GM23338 (cell line): Measurements from ENCODE around the gene RBKS. TPM values are rescaled to one million over a fixed set of nuclear protein-coding genes. Genes with fewer than 3 reads are reported as not detected.
"Not testable (repeated sequence)": the region's sequence is repeated elsewhere in the genome, so short reads cannot be mapped to it uniquely, and the experiment has no call there.

Experiments used
- ATAC-seq: fragments of 200-7000 bp; cut with Tn5 transposase; 3 replicates; pipeline ENCODE4 v1.9.1; 2020
- DNase-seq: peaks from one replicate; pipeline ENCODE4 v3.0.0-alpha.2; 2015; ENCODE audit warnings: low spot score
- H2AFZ ChIP-seq: fragments of 200-600 bp; sonication (generic); 2 replicates; pipeline ENCODE4 v1.8.0; 2016; ENCODE audit warnings: antibody characterized with exemption, mild to moderate bottlenecking, moderate library complexity
- H3F3A ChIP-seq: fragments of 200-600 bp; sonication (generic); replicated peaks from 2 replicates; pipeline ENCODE4 v1.8.0; 2017; ENCODE audit warnings: antibody characterized with exemption, mixed run types, low read depth
- H3K27ac ChIP-seq: fragments of 200-600 bp; sonication (generic); 2 replicates; pipeline ENCODE4 v1.6.1; 2016; ENCODE audit warnings: low read depth
- H3K27me3 ChIP-seq: fragments of 200-600 bp; sonication (generic); 2 replicates; pipeline ENCODE4 v1.8.0; 2016; ENCODE audit warnings: mild to moderate bottlenecking, mixed run types, moderate library complexity; ENCODE audit not compliant: insufficient read depth
- H3K36me3 ChIP-seq: fragments of 200-600 bp; sonication (generic); 2 replicates; pipeline ENCODE4 v1.8.0; 2016; ENCODE audit warnings: mild to moderate bottlenecking; ENCODE audit not compliant: insufficient read depth
- H3K4me1 ChIP-seq: fragments of 200-600 bp; sonication (generic); 2 replicates; pipeline ENCODE4 v1.8.0; 2016; ENCODE audit warnings: mild to moderate bottlenecking, moderate library complexity; ENCODE audit not compliant: insufficient read depth
- H3K4me2 ChIP-seq: fragments of 200-600 bp; sonication (generic); 2 replicates; pipeline ENCODE4 v1.7.1; 2017; ENCODE audit warnings: mixed run types
- H3K4me3 ChIP-seq: fragments of 200-600 bp; sonication (generic); 2 replicates; pipeline ENCODE4 v1.6.1; 2016; ENCODE audit warnings: mixed run types
- H3K79me2 ChIP-seq: fragments of 200-600 bp; sonication (generic); replicated peaks from 2 replicates; pipeline ENCODE4 v1.8.0; 2017; ENCODE audit warnings: mild to moderate bottlenecking; ENCODE audit not compliant: insufficient read depth
- H3K9me2 ChIP-seq: fragments of 200-600 bp; sonication (generic); 2 replicates; pipeline ENCODE4 v1.8.0; 2017; ENCODE audit not compliant: insufficient read depth
- H4K20me1 ChIP-seq: fragments of 200-600 bp; sonication (generic); replicated peaks from 2 replicates; pipeline ENCODE4 v1.8.0; 2017; ENCODE audit warnings: mild to moderate bottlenecking; ENCODE audit not compliant: insufficient read depth
- H3K27ac Mint-ChIP-seq: 2 replicates; pipeline ENCODE4 v1.8.0; 2020; ENCODE audit warnings: inconsistent platforms, mild to moderate bottlenecking, moderate library complexity, mixed read lengths
- H3K27me3 Mint-ChIP-seq: 3 replicates; pipeline ENCODE4 v1.8.0; 2022; ENCODE audit warnings: low read depth, mild to moderate bottlenecking, moderate library complexity, mixed read lengths, inconsistent platforms; ENCODE audit not compliant: insufficient read depth, poor library complexity
- H3K36me3 Mint-ChIP-seq: 3 replicates; pipeline ENCODE4 v1.8.0; 2021; ENCODE audit warnings: low read depth, mild to moderate bottlenecking, inconsistent platforms, moderate library complexity, mixed read lengths
- H3K4me1 Mint-ChIP-seq: 3 replicates; pipeline ENCODE4 v1.8.0; 2020; ENCODE audit warnings: mild to moderate bottlenecking, inconsistent platforms, mixed read lengths
- H3K4me3 Mint-ChIP-seq: 3 replicates; pipeline ENCODE4 v1.8.0; 2021; ENCODE audit warnings: moderate library complexity, mild to moderate bottlenecking, inconsistent platforms, mixed read lengths
- H3K9me3 Mint-ChIP-seq: 3 replicates; pipeline ENCODE4 v1.8.0; 2020; ENCODE audit warnings: moderate library complexity, mild to moderate bottlenecking, inconsistent platforms, mixed read lengths
- EZH2phosphoT487 ChIP-seq: fragments of 200-600 bp; sonication (generic); IDR thresholded peaks from one replicate; pipeline ENCODE4 v1.8.1; 2018; ENCODE audit warnings: antibody characterized with exemption; ENCODE audit not compliant: unreplicated experiment
- NANOG ChIP-seq: IDR thresholded peaks from 2 replicates; pipeline ENCODE4 v1.6.1; 2016; ENCODE audit warnings: antibody characterized with exemption, borderline replicate concordance
- POLR2AphosphoS5 ChIP-seq: IDR thresholded peaks from 2 replicates; pipeline ENCODE4 v1.6.1; 2016; ENCODE audit warnings: antibody characterized with exemption, low read depth
- STAT1 ChIP-seq: IDR thresholded peaks from one replicate; pipeline ENCODE4 v1.6.1; 2016; ENCODE audit warnings: antibody characterized with exemption; ENCODE audit not compliant: unreplicated experiment
- ZNF114 ChIP-seq: fragments of 250-450 bp; sonication (Bioruptor Pico); IDR thresholded peaks from 2 replicates; pipeline ENCODE4 v1.5.0; 2020; ENCODE audit warnings: mild to moderate bottlenecking, moderate library complexity
- ZNF331 ChIP-seq: fragments of 250-450 bp; sonication (Bioruptor Pico); IDR thresholded peaks from 2 replicates; pipeline ENCODE4 v1.5.0; 2020; ENCODE audit warnings: low read depth, mild to moderate bottlenecking, moderate library complexity
- polyA plus RNA-seq: library from polyadenylated mRNA; unstranded; fragments of >200 nt; fragmentation: Nextera tagmentation; extraction: Ambion mirVana; gene quantifications from 2 replicates; pipeline ENCODE4 v1.2.1, GENCODE V29; 2016
- total RNA-seq: library from RNA; depleted of rRNA; stranded (reverse); fragments of >200 nt; shearing (Covaris generic); gene quantifications from 2 replicates; pipeline ENCODE4 v1.2.3, GENCODE V29; 2014
- TF ChIP-seq, protein P1 (sequence below): IDR thresholded peaks from one replicate; pipeline ENCODE4 v1.6.1; 2018; ENCODE audit warnings: antibody characterized with exemption; ENCODE audit not compliant: unreplicated experiment
- TF ChIP-seq, protein P2 (sequence below), 2 experiments: fragments of 200-600 bp in 1 of 2; sonication (generic) in 1 of 2; conservative IDR thresholded peaks; 2 replicates each; pipeline versions ENCODE4 v1.5.1 to v1.6.1; 2016 to 2017; ENCODE audit warnings: antibody characterized with exemption in 2 of 2, low read depth in 2 of 2, mild to moderate bottlenecking in 2 of 2, moderate library complexity in 1 of 2

The RBKS gene
- total and polyA plus RNA-seq, 2 experiments from 2014 or later = 1.3 to 1.5 TPM

GRCh38 chr2:27882584-27882922, 7.6 kb downstream of the RBKS start:
- not testable (repeated sequence) for H3K4me3 Mint-ChIP-seq, H3K4me1 ChIP-seq, H3K27ac ChIP-seq, H2AFZ ChIP-seq, H3K4me1 Mint-ChIP-seq, H3F3A ChIP-seq, H3K36me3 Mint-ChIP-seq, H3K4me2 ChIP-seq, H3K4me3 ChIP-seq, H3K9me3 Mint-ChIP-seq, H3K27me3 ChIP-seq, H3K27ac Mint-ChIP-seq, H3K9me2 ChIP-seq, H3K27me3 Mint-ChIP-seq, DNase-seq, ATAC-seq, H3K36me3 ChIP-seq, H4K20me1 ChIP-seq, H3K79me2 ChIP-seq

- not testable (repeated sequence) for H3K4me1 Mint-ChIP-seq, H3K4me2 ChIP-seq, H3K4me1 ChIP-seq, H3K4me3 ChIP-seq, H3K9me3 Mint-ChIP-seq, H3K9me2 ChIP-seq, H3K27me3 ChIP-seq, H3K36me3 Mint-ChIP-seq, H3K27me3 Mint-ChIP-seq, H3K79me2 ChIP-seq, DNase-seq, H3K4me3 Mint-ChIP-seq, ATAC-seq, H3K27ac ChIP-seq, H2AFZ ChIP-seq, H3K36me3 ChIP-seq, H3K27ac Mint-ChIP-seq, H3F3A ChIP-seq, H4K20me1 ChIP-seq
Observed at GRCh38 chr2:27881815-27882583, 8.2 kb downstream of the RBKS start.

GRCh38 chr2:27878825-27879224, 11.4 kb downstream of the RBKS start:
- H3K4me3 ChIP-seq = no peak overlapping the region
- no peak overlapping the region for H2AFZ ChIP-seq
- ATAC-seq = no peak
- no peaks in the 10 kb centered on the region for H3K79me2 ChIP-seq
- Mint-ChIP-seq H3K9me3 (peaks cover 5% of the 10 kb centered on the region; the same call in 2 of the 3 replicates), H3K27me3 (no peaks in the 10 kb centered on the region), H3K4me1 (no peaks in the 10 kb centered on the region), H3K36me3 (no peaks in the 10 kb centered on the region), H3K27ac (no peak overlapping the region), H3K4me3 (no peak overlapping the region)
- no peaks in the 10 kb centered on the region for H3K4me1 ChIP-seq
- no peak overlapping the region for H3K27ac ChIP-seq
- no peaks in the 10 kb centered on the region for H4K20me1 ChIP-seq
- H3K9me2 ChIP-seq = 0 out of 2 replicates have a peak, but pooled peaks cover 7% of the 10 kb centered on the region
- no peaks in the 10 kb centered on the region for H3K27me3 ChIP-seq
- TF ChIP-seq, protein P1, sequence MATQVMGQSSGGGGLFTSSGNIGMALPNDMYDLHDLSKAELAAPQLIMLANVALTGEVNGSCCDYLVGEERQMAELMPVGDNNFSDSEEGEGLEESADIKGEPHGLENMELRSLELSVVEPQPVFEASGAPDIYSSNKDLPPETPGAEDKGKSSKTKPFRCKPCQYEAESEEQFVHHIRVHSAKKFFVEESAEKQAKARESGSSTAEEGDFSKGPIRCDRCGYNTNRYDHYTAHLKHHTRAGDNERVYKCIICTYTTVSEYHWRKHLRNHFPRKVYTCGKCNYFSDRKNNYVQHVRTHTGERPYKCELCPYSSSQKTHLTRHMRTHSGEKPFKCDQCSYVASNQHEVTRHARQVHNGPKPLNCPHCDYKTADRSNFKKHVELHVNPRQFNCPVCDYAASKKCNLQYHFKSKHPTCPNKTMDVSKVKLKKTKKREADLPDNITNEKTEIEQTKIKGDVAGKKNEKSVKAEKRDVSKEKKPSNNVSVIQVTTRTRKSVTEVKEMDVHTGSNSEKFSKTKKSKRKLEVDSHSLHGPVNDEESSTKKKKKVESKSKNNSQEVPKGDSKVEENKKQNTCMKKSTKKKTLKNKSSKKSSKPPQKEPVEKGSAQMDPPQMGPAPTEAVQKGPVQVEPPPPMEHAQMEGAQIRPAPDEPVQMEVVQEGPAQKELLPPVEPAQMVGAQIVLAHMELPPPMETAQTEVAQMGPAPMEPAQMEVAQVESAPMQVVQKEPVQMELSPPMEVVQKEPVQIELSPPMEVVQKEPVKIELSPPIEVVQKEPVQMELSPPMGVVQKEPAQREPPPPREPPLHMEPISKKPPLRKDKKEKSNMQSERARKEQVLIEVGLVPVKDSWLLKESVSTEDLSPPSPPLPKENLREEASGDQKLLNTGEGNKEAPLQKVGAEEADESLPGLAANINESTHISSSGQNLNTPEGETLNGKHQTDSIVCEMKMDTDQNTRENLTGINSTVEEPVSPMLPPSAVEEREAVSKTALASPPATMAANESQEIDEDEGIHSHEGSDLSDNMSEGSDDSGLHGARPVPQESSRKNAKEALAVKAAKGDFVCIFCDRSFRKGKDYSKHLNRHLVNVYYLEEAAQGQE = no peak
- TF ChIP-seq EZH2phosphoT487 = no peak
- TF ChIP-seq NANOG = no peak
- TF ChIP-seq ZNF114 = no peak
- TF ChIP-seq POLR2AphosphoS5 = no peak
- TF ChIP-seq, protein P2, sequence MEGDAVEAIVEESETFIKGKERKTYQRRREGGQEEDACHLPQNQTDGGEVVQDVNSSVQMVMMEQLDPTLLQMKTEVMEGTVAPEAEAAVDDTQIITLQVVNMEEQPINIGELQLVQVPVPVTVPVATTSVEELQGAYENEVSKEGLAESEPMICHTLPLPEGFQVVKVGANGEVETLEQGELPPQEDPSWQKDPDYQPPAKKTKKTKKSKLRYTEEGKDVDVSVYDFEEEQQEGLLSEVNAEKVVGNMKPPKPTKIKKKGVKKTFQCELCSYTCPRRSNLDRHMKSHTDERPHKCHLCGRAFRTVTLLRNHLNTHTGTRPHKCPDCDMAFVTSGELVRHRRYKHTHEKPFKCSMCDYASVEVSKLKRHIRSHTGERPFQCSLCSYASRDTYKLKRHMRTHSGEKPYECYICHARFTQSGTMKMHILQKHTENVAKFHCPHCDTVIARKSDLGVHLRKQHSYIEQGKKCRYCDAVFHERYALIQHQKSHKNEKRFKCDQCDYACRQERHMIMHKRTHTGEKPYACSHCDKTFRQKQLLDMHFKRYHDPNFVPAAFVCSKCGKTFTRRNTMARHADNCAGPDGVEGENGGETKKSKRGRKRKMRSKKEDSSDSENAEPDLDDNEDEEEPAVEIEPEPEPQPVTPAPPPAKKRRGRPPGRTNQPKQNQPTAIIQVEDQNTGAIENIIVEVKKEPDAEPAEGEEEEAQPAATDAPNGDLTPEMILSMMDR (conservative IDR thresholded peaks at IDR 0.05; ENCODE audit: low read depth in 2 of 2) = no peak
- TF ChIP-seq STAT1 = no peak
- TF ChIP-seq ZNF331 (CRISPR knock-in tag) = no peak
- H3K36me3 ChIP-seq = no peaks in the 10 kb centered on the region
- H3K4me2 ChIP-seq = no peak overlapping the region
- DNase-seq = no peak
- H3F3A ChIP-seq = no peaks in the 10 kb centered on the region
